Uterus (tissue), 2 donors: Measurements from ENCODE around the gene VWA3B.

Experiments
- CTCF ChIP-seq, 4 experiments: fragments of 200-600 bp in 2 of 4; fragments of 450-650 bp in 2 of 4; sonication (generic) in 2 of 4; IDR thresholded peaks; one replicate each; pipeline ENCODE4 v1.5.1; 2016 to 2019; ENCODE audit warnings: antibody characterized with exemption in 4 of 4, mild to moderate bottlenecking in 2 of 4, moderate library complexity in 1 of 4
- POLR2A ChIP-seq, 2 donors: fragments of 450-650 bp; IDR thresholded peaks; one replicate each; pipeline ENCODE4 v1.6.1; 2016; ENCODE audit warnings: antibody characterized with exemption in 2 of 2, mild to moderate bottlenecking in 1 of 2, moderate library complexity in 1 of 2

GRCh38 chr2:98359986-98360385 lies 273.0 kb downstream of the VWA3B start:
- TF ChIP-seq POLR2A (IDR thresholded peaks at IDR 0.05): no peak
- no peak for TF ChIP-seq CTCF (IDR thresholded peaks at IDR 0.05)
